Astrocyte of the cerebellum (primary cell): ENCODE measurements around the gene LYPD3.

Source experiments
- DNase-seq: peaks from one replicate; pipeline ENCODE4 v3.0.0-alpha.2; 2011; ENCODE audit warnings: low read depth
- H3K4me3 ChIP-seq: 2 replicates; pipeline ENCODE4 v1.5.1; 2011; ENCODE audit warnings: mild to moderate bottlenecking, low read depth, low read length, moderate library complexity
- in situ Hi-C: cut with HindIII; loops from 2 replicates; pipeline ENCODE4 v1.10.0; 2017; ENCODE audit warnings: low sequenced_read_pairs
- TF ChIP-seq, protein P1 (sequence below): IDR thresholded peaks from 2 replicates; pipeline ENCODE4 v1.5.1; 2012; ENCODE audit warnings: low read length, low read depth, moderate library complexity, mild to moderate bottlenecking; ENCODE audit errors: missing control alignments

Gene LYPD3

DNA sequence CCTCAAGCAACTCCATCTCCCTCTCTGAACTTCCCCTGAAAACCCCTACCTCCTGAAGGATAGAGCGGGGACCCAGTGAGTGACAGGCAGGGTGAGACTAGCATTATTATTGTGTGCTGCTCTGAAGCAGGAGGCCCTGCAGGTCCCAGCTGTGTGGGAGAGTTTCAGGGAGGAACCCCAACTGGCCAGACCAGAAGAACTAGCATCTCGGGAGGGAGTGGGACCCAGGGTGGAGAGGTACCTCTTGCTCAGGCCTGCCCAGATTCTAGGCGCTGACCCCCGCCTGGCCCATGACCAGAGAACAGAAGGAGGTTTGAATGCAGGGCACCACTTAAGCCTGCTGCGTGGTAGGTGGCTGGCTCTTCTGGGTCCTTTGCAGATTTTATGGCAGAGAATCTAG, 5.7 kb upstream of the LYPD3 start:
- DNase-seq = no peak
- H3K4me3 ChIP-seq = no peak overlapping the region
- TF ChIP-seq, protein P1, sequence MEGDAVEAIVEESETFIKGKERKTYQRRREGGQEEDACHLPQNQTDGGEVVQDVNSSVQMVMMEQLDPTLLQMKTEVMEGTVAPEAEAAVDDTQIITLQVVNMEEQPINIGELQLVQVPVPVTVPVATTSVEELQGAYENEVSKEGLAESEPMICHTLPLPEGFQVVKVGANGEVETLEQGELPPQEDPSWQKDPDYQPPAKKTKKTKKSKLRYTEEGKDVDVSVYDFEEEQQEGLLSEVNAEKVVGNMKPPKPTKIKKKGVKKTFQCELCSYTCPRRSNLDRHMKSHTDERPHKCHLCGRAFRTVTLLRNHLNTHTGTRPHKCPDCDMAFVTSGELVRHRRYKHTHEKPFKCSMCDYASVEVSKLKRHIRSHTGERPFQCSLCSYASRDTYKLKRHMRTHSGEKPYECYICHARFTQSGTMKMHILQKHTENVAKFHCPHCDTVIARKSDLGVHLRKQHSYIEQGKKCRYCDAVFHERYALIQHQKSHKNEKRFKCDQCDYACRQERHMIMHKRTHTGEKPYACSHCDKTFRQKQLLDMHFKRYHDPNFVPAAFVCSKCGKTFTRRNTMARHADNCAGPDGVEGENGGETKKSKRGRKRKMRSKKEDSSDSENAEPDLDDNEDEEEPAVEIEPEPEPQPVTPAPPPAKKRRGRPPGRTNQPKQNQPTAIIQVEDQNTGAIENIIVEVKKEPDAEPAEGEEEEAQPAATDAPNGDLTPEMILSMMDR = no peak
- in situ Hi-C loops = no loop called here

DNA sequence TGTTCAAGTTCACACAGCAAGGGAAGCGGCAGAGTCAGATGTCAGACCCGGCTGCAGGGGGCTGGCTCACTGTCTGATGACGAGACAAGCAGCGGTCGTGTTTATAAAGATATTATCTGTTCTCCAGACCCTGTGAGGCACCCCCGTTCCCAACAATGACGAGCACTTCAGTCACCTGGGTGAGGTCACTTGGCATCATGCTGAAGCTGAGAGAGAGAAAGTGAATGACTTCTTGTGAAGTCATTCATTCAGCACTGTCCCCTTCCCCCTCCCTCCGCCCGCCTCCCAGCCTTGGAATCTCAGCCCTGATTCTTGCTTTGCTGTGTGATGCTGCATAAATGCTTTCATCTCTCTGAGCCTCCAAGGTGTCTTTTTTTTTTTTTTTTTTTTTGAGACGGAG, 4.9 kb upstream of the LYPD3 start:
- H3K4me3 ChIP-seq = no peak overlapping the region
- DNase-seq = no peak
- in situ Hi-C loops = no loop called here
- TF ChIP-seq, protein P1 = no peak

DNA sequence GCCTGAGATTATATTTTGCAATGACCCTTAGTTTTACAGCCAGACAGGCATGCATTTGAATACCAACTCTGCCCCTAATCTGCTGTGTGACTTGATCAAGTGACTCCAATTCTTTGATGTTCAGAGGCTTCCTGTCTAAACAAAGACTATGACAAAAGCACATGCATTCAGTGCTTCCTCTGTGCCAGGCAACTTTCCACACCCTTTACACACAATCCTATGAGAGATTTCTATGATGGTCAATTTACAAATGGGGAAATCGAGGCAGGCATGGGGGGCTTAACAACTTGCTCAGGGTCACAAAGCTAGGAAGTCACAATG, 3.7 kb upstream of the LYPD3 start:
- TF ChIP-seq, protein P1 = no peak
- DNase-seq = no peak
- in situ Hi-C loops = no loop called here
- no peak overlapping the region for H3K4me3 ChIP-seq

DNA sequence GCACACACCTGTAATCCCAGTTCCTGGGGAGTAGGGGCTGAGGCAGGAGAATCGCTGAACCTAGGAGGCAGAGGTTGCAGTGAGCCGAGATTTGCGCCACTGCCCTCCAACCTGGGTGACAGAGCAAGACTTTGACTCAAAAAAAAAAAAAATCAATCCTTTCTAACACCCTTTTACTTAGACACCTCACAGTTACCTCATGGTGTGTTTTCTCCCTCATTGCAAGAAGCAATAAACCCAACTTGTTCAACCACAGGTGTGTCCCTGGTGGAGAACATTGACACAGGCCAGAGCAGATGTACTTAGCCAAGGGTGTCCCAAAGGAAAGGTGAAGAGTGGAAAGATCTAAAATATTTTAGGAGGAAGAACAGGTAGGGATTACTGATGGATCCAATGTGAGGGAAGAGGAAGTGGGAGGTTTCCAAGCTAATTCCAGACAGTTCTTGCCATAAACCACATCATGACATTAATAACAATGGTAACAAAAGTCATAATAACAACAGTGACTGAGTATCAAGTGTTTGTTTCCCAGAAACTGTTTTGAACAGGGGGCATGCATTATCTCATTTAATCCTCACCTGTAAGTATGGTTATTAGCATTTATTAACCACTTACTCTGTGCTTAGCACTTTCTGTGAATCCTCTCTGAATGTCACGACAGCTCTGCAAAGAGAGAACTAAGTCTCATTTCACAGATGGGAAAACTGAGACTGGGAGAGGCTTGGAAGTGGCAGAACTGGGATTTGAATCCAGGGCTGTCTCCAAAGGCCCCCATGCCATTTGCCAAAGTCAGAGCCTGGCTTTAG, 3.1 kb upstream of the LYPD3 start:
- TF ChIP-seq, protein P1 = no peak
- no peak overlapping the region for H3K4me3 ChIP-seq
- DNase-seq = no peak
- in situ Hi-C loops = no loop called here

DNA sequence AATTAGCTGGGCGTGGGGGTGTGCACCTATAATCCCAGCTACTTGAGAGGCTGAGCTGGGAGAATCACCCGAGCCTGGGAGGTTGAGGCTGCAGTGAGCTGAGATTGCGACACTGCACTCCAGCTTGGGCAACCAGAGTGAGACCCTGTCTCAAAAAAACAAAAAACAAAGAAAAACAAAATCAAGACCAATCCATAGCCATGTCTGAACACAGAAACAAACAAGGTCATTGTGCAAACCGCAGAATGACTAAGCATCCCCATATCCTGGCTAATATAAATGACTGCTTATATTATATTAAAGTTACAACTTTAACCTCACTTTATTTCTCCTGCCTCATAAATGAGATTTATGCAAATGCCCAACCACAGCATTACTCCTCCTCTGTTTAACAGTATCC, 2.3 kb upstream of the LYPD3 start:
- in situ Hi-C loops = no loop called here
- DNase-seq = no peak
- H3K4me3 ChIP-seq = no peak overlapping the region
- TF ChIP-seq, protein P1 = no peak

DNA sequence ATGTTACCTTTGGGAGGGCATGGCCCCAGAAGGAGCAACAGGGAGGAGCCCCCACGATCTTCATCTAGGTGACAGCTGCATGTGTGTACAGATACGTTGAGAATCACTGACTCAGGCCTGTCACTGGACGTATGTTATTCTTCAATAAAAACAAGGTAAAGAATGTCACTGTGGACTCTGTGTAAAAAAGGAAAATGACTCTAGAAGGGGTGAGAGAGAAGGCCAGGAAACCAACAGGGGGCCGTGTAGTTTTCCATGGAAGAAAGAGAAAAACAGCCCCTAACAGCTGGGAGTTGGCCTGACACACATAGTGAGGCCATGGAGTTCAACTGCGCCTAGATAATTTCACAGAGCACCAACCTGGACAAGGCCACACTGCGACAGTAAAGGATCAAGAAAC, 1.9 kb upstream of the LYPD3 start:
- in situ Hi-C loops = no loop called here
- H3K4me3 ChIP-seq = no peak overlapping the region
- DNase-seq = no peak
- TF ChIP-seq, protein P1 = no peak
